Measurements from ENCODE around the gene ENTPD1. TPM values are rescaled to one million over a fixed set of nuclear protein-coding genes. Genes with fewer than 3 reads are reported as not detected.

Gene ENTPD1
- total RNA-seq, 6 donors from 2014 or later = 18.0 to 45.4 (median 22.3) TPM

- Histone ChIP-seq H3K4me3 (no peak overlapping the region), H3K9me3 (no peaks in the 10 kb centered on the region), H3K27ac (peak overlapping the region in 2 of 4 donors; percentile 14 to 73), H3K36me3 (peaks cover 0 to 10% (median 2%) of the 10 kb centered on the region in 4 donors), H3K4me1 (peaks cover 13 to 24% (median 16%) of the 10 kb centered on the region in 4 donors), H3K27me3 (no peaks in the 10 kb centered on the region)
- WGBS, 2 donors = 59 to 76% methylated on average over 2 of the region's 2 CpGs
- DNase-seq (no peak), ATAC-seq (ENCODE audit: low FRiP score in 2 of 2) (no peak)
- TF ChIP-seq CTCF (IDR thresholded peaks at IDR 0.05) (no peak), POLR2A (IDR thresholded peaks at IDR 0.05) (no peak), POLR2AphosphoS5 (IDR thresholded peaks at IDR 0.05) (no peak), EP300 (IDR thresholded peaks at IDR 0.05) (no peak)
Observed at GRCh38 chr10:95840121-95840520, 84.2 kb downstream of the ENTPD1 start.

- H3K9me3 ChIP-seq = no peaks in the 10 kb centered on the region
- H3K4me3 ChIP-seq = no peak overlapping the region
- DNase-seq (no peak), ATAC-seq (ENCODE audit: low FRiP score in 2 of 2) (no peak)
- no peaks in the 10 kb centered on the region for H3K27me3 ChIP-seq
- TF ChIP-seq CTCF (IDR thresholded peaks at IDR 0.05) = no peak
- no peak for TF ChIP-seq EP300 (IDR thresholded peaks at IDR 0.05)
- TF ChIP-seq POLR2AphosphoS5 (IDR thresholded peaks at IDR 0.05) = no peak
- no peak for TF ChIP-seq POLR2A (IDR thresholded peaks at IDR 0.05)
- WGBS, 2 donors = 55 to 60% methylated on average over 1 of the region's 1 CpG
- H3K27ac ChIP-seq = peak overlapping the region in 2 of 4 donors; percentile 59 to 73
- peaks cover 13 to 24% (median 16%) of the 10 kb centered on the region in 4 donors for H3K4me1 ChIP-seq
- peaks cover 0 to 11% (median 3%) of the 10 kb centered on the region in 4 donors for H3K36me3 ChIP-seq
Observed at GRCh38 chr10:95840681-95841080, 84.7 kb downstream of the ENTPD1 start.

GRCh38 chr10:95841661-95842498 lies 85.9 kb downstream of the ENTPD1 start:
- no peaks in the 10 kb centered on the region for H3K27me3 ChIP-seq
- H3K36me3 ChIP-seq = peaks cover 0 to 11% (median 3%) of the 10 kb centered on the region in 4 donors
- peak in 1 of 2 donors; percentile 26 for DNase-seq
- H3K4me3 ChIP-seq = no peak overlapping the region
- no peaks in the 10 kb centered on the region for H3K9me3 ChIP-seq
- H3K27ac ChIP-seq = peak overlapping the region; percentile 9 to 73 (median 48)
- H3K4me1 ChIP-seq = peaks cover 13 to 24% (median 16%) of the 10 kb centered on the region in 4 donors
- ATAC-seq (ENCODE audit: low FRiP score in 2 of 2) = peak; percentile 37 to 79
- 32 to 35% methylated on average over 7 of the region's 7 CpGs for WGBS, 2 donors
- TF ChIP-seq CTCF (IDR thresholded peaks at IDR 0.05) = peak; percentile 41 to 84 (median 67)
- no peak for TF ChIP-seq EP300 (IDR thresholded peaks at IDR 0.05)

- H3K4me1 ChIP-seq = peaks cover 11 to 19% (median 14%) of the 10 kb centered on the region in 4 donors
- WGBS, 2 donors = 86 to 95% methylated on average over 3 of the region's 3 CpGs
- DNase-seq (no peak), ATAC-seq (ENCODE audit: low FRiP score in 2 of 2) (no peak)
- H3K27me3 ChIP-seq = no peaks in the 10 kb centered on the region
- no peaks in the 10 kb centered on the region for H3K9me3 ChIP-seq
- no peak overlapping the region for H3K27ac ChIP-seq
- TF ChIP-seq POLR2AphosphoS5 (IDR thresholded peaks at IDR 0.05) = no peak
- TF ChIP-seq POLR2A (IDR thresholded peaks at IDR 0.05) = no peak
- TF ChIP-seq EP300 (IDR thresholded peaks at IDR 0.05) = no peak
- no peak for TF ChIP-seq CTCF (IDR thresholded peaks at IDR 0.05)
- no peak overlapping the region for H3K4me3 ChIP-seq
- peaks cover 0 to 27% (median 7%) of the 10 kb centered on the region in 4 donors for H3K36me3 ChIP-seq
Observed at GRCh38 chr10:95845411-95845810, 89.4 kb downstream of the ENTPD1 start.

Data from upper lobe of left lung (tissue), 6 donors.